ENCODE measurements around the gene HAL.
A peak's percentile ranks its signal among the peaks of the same experiment; 100 is the strongest.

The HAL gene

DNA sequence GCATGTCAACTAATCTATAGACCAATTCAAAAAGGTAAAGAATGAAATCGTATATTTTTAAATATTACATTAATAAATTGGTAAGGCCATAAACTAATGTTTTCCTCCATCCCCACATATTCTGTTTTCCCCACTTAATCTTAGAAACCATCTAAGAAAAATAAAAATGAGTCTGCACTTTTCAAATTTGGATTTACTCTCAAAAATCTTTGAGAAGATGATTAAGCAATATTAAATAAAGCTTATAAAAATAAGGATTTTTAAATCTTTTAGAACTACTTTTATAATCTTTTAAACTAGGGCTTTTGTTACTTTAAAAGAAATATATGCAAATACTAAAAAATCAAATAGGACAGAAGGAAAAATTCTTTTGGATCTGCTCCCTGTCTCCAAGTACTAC lies 10.6 kb upstream of the HAL start:
- no peak for DNase-seq

DNA sequence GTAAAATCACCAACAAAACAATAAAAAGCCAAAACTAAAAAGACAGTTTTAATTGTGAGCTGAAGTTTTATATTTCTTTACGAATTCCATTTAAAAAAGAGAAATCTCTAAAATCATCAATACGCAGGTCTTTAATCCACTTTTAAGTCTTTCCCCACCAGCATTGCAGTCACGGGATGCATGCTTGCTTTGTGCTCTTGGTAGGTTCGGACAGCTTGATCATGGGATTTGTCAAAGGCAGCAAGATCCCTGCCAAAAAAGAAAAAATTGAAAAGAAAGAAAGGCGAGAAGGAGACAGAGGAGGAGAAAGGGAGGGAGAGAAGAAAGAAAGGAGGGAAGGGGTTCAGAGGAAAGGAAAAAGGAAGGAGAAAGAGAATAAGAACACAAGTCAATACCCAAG lies 4.7 kb upstream of the HAL start:
- no peak for DNase-seq

DNA sequence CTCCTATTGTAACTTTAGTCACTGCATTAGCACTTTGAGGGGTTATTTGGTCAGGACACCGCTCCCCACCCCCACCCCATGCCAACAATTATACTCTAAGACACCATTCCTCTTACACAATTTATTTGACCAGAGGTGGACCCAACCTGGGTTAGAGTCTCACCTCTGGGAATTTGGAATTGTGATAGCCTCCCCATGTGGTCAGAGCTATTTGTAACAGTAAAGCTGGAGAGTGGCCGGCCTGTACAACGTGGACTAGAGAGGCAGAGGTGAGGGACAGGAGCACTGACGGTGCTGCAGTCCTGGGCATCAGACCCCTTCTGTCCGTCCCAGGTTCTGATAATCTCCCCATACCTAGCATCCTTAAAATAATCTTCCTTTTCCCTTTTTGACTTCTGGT lies 3.3 kb upstream of the HAL start:
- no peak for DNase-seq

DNA sequence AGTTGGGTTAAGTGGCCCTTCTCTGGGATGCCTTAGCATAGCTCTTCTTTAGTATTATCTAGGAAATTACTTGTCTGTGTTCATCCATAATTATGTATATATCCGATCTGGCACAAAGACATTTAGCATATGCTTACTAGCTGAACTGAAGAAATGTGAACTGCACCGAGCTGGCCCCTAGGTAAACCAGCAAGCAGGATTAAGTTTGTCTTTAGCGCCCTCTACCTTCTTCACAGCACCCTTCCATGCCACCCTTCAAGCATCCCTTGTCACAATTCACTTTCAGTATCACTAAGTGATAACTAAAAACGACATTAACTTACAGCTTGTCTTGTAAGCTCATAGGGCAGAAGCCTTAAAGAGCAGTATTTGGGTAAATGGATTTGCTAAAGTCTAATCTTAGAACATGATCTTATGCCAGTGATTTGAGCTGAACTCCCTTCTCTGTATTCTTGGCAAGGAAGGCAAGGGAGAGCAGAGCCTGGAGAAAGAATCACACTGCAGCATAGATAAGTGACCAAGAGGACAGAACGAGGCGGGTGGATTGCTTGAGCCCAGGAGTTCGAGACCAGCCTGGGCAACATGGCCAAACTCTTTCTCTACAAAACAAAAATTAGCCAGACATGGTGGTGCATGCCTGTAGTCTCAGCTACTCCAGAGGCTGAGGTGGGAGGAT lies 2.6 kb upstream of the HAL start:
- DNase-seq = peak; percentile 81

DNA sequence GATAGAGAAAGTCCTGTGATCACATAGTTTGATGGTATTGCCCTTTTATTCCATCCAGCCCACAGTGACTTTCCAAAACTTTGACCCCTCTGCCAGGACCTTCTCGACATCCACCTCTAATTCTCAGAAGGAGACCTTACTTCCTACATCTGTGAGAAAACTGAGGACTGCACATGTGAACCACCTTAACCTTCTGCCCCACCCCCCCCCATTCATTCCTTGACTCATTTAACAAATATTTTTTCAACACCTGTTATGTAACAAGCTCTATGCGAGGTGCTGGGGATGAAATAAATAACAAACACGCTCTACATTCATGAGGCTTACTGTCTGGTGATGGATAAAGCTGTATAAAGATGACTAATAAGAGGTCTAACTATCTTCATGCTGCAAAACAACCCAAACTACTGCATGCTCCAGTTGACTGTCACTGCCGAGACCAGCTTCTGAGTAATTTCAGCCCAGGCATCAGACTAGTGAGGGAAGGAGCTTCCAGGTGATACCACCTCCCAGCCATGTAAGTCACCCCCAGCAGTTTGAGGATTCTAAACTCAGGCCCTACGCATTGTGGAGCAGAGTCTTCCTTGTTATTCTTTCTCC lies 1.9 kb upstream of the HAL start:
- no peak for DNase-seq

DNA sequence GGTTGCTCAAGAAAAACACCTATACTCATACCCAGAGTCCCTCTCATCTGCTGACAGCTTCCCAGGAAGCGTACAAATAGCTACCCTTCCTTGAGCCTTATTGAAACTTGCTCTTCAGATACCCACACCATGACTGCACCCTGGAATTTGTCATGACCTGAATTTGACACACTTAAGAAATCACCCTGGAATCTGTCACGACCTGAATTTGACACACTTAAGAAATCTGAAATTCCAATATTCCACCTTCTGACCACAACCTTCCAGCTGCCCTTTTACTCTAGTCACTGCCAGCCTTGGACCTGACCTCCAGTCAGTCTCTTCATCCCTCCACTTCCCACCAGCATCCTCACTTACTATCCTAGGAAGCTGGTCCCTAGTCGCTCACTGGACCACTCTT lies 1.1 kb upstream of the HAL start:
- no peak for DNase-seq

DNA sequence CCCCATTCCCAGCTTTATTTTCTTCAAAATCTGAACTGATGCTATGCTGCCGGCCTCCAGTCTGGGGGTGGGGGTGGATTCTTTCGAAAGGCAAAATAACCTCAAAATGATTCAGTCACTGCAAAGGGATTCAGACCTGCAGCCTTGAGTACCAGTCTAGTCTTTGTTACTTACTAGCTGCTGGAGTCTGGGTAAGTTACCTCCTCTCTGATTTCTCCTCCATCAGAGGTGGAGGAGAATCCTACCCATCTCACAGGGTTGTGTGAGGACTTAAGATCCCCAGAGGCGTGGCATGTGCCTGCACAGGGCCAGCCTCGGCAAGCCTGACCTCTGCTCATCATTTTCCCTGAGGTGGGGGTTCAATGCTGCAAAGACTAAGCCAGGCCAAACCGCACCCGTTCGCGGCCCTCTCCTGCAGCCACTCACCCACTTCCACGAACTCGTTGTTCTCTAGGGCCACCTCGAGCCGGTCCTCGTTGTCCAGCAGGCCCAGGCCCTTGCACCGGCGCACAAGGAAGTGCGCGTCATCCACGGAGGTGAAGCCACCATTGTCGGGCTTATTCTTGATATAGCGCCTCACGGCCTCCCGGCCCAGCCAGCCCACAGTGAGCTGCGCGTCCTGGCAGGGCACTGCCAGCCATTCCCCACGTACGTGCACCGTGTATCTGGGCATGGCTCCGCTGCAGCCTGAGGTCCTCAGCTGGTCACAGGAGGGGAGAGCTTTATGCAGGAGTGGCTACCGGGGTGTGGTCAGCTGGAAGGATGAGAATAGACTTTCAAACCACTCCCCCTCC lies 709 bp downstream of the HAL start:
- DNase-seq = no peak

DNA sequence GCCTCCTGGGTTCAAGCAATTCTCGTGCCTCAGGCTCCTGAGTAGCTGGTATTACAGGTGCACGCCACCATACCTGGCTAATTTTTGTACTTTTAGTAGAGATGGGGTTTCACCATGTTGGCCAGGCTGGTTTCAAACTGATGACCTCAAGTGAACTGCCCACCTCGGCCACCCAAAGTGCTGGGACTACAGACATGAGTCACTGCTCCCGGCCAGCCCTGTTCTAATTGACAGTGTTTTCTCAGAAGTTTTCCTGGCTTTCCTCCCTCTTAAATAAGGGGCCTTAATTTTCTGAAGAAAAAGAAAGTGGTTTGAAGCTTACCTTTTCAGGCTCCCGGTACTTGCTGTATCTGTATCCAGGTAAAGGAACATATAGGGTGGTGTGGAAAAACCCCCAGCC lies 1.7 kb downstream of the HAL start:
- no peak for DNase-seq

DNA sequence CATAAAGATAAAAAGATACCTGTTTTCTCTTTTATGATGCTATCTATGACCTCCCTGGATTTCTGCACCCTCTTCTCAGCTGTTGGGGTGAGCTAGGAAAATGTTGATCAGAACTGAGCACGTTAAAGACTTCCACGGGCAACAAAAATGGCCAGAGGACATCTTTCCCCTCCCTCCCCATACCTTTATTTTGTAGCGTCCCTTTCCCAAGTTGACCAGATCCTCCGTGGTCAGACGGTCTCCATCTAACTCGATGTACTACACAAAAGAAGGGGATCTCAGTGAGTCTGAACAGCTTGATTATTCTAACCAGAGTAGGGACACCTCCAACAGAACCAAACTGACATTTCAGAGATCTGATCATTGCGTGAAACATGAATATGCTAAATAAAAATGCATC lies 2.2 kb downstream of the HAL start:
- DNase-seq = no peak

DNA sequence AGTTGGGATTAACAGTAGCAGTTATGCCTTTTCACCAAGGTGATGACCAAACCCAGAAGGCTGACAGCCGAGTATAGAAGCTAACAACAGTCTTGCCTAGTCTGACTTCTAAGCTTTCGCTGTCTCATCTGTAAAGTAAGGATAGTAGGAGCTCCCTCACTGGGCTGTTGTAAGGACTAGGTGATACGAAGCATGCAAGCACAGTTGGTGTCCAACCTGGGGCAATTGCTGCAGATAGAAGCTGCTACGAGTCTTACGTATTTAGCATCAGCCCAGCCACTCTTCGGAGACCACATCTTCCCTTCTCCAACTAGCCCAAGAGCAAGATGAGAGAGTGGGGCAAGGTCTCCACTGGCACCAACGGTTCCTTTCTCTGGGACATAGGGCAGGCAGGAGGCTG lies 6.0 kb downstream of the HAL start:
- DNase-seq = no peak

DNA sequence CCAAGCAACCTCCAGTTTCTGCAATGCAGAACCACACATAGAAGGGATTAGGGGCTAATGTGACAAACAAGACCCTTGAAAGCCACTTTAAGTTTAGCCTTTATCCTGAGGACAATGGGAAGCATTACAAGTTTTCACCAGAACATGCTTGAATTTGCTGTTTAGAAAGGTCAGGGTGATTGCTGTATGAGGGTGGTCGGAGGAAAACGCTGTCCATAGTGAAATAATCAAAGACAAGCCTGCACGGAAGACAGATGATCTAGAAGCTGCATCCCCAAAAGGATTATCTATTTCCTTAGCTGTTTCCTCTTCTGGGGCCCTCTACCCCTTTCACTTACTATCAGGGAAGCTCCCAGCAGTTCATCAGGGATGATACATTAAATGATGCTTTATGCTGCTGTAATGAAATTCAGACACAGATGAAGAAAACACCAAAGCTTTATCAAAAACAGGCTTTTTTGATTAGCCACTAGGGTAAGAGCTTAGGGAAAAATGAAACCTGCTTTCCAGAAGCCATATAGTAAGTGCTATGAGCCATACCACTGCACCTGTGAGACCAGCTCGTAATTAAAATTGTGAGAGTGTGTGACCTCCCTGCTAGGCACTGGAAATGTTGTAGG lies 6.5 kb downstream of the HAL start:
- no peak for DNase-seq

DNA sequence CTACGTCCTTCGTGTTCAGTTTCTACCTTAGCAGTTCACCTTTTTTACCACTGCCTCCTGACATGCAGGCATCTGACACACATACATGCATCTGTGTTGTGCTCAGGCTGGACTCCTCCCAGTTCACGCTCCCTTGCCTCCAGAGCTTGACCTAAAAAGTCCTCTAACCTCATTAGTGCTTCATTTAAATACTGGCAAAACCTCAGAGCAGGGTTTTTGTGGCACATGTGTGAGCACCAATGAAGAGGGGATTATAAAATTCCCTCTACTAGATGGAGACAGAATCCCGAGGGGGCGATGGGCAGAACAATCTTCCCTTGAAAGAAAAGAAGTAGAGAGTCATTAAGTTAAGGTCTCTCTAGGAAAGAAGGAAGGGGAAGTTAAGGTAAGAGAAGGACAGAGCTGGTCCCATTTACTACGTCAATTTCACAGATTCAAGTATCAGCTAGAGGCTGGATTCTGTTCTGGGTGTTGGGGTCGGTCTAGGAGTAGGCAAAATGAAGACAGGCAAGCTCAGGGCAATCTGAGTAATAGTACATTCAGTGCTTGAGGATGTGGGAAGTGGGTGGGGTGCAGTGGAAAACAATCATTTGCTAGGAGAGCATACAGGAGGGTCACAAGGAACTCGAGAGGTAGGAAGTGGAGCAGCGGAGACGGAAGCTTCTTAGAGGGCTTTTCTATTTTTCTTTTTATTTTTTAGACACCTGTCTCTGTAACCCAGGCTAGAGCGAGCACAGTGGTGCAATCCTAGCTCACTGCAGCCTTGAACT lies 7.5 kb downstream of the HAL start:
- DNase-seq = no peak

DNA sequence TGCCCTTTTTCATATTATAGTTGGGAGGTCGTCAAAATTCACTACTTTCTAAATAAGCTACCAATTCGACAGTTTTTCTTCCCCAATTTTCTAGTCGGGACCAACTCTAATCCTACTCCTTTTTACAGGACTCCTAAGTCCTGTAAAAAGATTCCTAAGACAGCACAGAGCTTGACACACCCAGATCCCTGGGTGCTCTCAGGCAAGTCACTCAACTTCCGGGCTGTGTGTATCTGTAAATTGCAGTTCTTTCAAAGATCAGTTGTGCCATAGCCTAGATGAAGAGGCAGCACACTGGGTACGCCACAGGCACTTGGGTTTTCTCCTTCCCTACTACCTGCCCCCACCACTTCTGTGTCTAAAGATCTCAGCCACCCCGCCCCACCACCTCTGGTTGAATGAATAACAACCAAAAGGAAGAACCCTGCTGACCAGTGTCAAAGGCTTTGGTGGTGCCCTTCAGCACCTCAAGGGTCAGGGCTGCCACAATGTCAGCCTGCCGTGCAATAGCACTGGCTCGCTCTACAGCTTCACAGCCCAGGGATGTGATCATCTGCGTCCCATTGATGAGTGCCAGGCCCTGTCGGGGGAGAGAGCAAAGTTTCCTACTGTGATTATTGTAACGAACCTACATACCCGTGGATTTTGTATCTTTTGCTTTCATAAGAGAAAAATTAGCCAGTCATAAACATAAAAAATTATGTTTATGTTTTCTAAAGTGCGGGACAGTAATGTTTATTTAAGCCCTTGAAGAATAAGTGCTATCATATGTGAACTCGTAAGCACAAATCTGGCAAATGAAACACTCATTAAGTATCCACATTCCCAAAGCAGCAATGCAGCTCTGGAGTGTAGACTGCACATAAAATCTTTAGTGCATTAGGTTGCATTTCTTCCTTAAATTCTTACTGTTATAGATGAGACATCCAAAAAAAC lies 9.2 kb downstream of the HAL start:
- DNase-seq = no peak

DNA sequence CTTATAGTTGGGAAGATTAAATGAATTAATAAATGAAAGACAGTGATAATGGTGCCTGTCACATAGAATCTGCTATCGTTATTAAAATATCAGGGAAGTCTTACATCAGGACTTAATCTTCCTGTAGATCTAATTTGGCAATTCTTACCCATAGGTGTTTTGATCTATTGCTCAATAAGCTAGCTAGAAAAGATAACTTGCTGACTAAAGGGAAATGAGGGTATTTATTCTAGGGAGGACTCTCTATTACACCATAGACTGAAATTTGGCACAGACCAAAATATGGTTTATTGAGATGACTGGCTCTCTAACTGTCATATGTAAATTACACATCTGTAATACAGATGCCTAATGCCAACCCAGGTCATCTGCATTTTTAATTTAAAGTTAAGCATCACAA lies 11.5 kb downstream of the HAL start:
- DNase-seq = no peak

DNA sequence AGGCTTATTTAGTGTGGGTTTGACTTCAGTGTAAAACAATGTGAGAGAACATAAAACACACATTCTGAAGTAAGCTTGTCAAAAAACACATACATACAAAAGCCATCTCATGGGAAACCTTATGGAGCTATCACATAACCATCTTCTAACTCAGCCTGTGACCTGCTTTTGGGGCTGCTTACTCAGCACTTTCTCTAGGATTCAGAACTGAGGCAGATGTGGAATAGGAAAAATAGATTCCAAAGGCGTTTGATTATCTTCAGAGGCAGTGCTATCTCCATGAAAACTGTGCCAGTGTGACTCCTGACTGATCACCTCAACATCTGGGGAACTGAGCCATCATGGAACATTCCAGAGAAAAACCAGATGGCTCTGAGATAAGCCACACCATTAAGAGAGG lies 13.5 kb downstream of the HAL start:
- no peak for DNase-seq

DNA sequence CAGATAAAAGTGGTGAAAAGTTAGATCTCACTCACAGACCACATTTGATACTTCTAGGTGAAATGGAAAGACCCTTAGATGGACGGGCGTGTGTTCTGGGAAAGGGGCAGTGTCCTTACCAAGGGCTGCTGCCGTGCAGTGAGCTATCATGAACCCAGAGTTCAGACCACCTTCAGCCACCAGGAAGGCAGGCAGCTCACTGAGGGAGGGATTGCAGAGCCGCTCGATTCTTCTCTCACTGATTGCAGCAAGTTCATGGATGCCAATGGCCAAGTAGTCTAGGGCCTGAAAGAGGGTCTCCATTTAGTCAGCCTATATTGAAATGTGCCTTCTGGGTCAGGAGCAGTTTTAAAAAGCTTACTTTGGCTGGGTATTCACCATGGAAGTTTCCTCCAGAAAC lies 15.7 kb downstream of the HAL start:
- DNase-seq = no peak

DNA sequence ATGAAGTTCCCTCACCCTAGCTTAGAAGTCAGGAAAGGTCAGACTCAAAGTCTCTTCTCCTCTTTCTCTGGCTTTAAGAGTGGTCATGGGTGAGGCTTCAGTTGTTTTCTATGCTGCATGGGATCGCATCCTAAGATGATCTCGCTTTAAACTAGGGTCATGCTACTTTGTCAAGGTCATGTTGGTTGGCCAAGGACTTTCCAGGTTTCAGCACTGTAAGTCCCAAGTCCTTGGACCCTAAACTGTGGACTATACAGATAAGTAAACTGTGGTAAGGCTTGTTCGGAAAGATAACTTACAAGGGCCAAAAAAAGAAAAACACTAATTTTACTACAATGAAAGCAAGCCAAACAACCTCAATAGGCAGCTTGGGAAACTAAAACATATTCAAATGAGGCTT lies 17.4 kb downstream of the HAL start:
- DNase-seq = no peak

DNA sequence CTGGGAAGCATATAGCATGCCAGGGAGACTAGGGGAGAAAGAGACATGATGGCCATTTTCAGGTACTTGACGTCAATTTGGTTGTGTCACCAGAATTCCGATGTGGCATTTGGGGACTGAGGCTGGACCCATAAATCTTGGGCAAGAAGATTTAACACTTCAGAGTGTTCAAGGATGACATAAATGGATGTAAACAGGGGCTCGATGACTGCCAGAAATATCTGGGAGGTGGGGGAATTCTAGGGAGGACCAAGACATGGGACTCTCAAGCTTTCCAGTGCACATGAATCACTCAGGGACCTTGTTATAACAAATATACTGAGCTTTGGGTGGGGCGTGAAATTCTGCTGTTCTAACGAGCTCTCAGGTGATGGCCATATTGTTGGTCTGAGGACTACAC lies 17.8 kb downstream of the HAL start:
- DNase-seq = no peak

DNA sequence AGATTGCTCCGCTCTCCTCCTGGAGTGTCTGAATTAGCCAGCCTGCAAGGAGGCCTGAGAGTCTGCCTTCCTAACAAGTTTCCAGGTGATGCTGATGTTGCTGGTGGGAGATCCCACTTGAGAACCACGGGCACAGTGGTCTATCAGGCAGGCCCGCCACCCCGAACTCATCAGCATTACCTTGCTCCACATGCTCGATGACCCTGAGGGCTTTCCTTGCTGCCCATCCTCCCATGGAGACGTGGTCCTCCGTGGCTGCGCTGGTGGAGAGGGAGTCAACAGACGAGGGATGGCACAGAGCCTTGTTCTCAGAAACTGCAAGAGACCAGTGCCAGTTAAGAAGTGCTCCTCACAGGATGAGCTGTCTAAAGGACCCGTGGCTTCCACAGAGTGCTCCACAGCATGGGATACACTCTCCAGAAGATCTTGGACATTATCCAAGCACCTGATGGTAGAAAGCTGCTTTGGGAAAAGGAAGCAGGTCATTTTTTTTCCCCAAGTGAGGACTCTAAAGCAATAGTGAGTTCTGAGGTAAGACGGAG lies 18.3 kb downstream of the HAL start:
- DNase-seq = no peak

DNA sequence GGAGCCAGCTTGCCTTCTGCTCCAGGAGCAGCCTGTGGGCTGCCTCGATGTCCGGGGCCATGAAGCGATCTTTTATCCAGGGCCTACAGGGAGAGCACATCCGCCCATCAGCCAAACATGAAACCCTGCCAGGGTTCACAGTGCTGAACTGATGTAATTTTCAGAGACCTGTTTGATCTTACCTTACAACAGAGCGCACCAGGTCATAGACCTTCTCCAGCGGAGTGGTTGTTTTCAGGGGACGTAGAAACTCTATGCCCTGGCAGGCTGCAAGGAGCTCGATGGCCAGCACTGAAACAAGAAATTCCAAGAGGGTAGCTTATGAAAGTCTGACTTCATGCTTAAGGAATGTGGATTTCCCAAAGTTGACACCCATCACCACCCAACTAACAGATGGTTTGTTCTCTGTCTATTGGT lies 19.7 kb downstream of the HAL start:
- DNase-seq = no peak

DNA sequence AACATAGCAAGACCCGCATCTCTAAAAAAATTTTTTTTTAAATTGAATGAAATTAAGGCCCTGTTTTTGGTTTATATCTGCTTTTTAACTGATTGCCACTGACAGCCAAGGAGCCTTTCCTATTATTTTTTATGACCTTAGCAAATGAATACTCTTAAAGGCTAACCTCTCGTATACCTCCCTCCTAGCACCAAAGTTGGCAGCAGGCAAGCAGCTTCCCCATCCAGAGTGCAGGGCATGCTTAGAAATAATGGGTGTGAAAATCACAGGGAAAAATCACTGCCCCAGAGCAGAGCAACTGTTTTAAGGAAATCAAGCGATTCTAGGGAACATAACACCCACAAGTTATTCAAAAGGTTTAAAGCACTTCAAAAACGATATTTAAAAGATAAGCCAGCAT lies 20.7 kb downstream of the HAL start:
- no peak for DNase-seq

DNA sequence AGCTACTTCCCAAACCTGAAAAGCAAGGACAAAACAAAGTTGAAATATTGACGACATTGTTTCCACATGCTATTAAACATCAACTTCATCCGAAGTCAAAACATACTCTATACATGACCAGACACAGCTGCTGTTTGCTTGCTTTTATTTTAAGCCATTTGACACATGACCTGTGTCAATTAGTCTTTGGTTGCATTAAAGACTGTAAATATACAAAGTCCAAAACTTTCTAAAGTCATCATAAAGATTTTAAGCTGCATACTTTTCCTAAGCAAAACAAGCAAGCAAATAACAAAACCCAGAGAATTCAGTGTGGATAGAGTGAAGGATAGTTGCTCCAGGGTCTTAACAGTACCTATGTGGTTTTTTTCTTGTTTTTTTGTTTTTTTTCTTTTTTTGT lies 21.8 kb downstream of the HAL start:
- no peak for DNase-seq
